HepG2 (cell line): ENCODE measurements around the gene RASL12. TPM values are rescaled to one million over a fixed set of nuclear protein-coding genes. Genes with fewer than 3 reads are reported as not detected.

Experiments
- ATF2 ChIP-seq: sonication (generic); formaldehyde crosslinking; IDR thresholded peaks from 2 replicates; pipeline ENCODE4 v1.4.0; 2020; ENCODE audit warnings: missing genetic modification reagents
- CCAR2 ChIP-seq: fragments of 200-400 bp; formaldehyde crosslinking; optimal IDR thresholded peaks from 2 replicates; pipeline ENCODE3; 2018; ENCODE audit warnings: low read depth, mild to moderate bottlenecking, low read length, moderate library complexity
- KDM1A ChIP-seq: IDR thresholded peaks from 2 replicates; pipeline ENCODE4 v1.6.1; 2016; ENCODE audit warnings: missing compliant biosample characterization
- MAZ ChIP-seq, 2 experiments: sonication (generic) in 1 of 2; formaldehyde crosslinking in 1 of 2; IDR thresholded peaks; 2 replicates each; pipeline versions ENCODE4 v1.5.0 to v1.6.1; 2012 to 2020; ENCODE audit warnings: low read depth in 2 of 2, mild to moderate bottlenecking in 2 of 2, borderline replicate concordance in 1 of 2, improper control_type of control experiment in 1 of 2, low read length in 1 of 2, missing genetic modification reagents in 1 of 2, moderate library complexity in 1 of 2
- MTF2 ChIP-seq: sonication (generic); formaldehyde crosslinking; IDR thresholded peaks from 2 replicates; pipeline ENCODE4 v1.5.0; 2020; ENCODE audit warnings: missing genetic modification reagents, borderline replicate concordance
- NFYC ChIP-seq: IDR thresholded peaks from 2 replicates; pipeline ENCODE4 v1.6.1; 2016; ENCODE audit warnings: missing genetic modification reagents, missing compliant biosample characterization
- POLR2AphosphoS5 ChIP-seq: IDR thresholded peaks from 2 replicates; pipeline ENCODE4 v1.6.1; 2012; ENCODE audit warnings: low read depth, low read length
- SMAD3 ChIP-seq: sonication (generic); formaldehyde crosslinking; IDR thresholded peaks from 2 replicates; pipeline ENCODE4 v1.4.0; 2020; ENCODE audit warnings: missing genetic modification reagents
- SP1 ChIP-seq, 2 experiments: fragments of 450-650 bp in 1 of 2; sonication (generic) in 1 of 2; formaldehyde crosslinking in 1 of 2; IDR thresholded peaks; 2 replicates each; pipeline versions ENCODE4 v1.4.0 to v1.6.1; 2016 to 2020; ENCODE audit warnings: missing genetic modification reagents in 1 of 2
- SRSF9 ChIP-seq: fragments of 200-400 bp; formaldehyde crosslinking; IDR thresholded peaks from 2 replicates; pipeline ENCODE4 v1.6.1; 2018; ENCODE audit warnings: borderline replicate concordance, mild to moderate bottlenecking, low read depth, low read length; ENCODE audit not compliant: insufficient read depth, poor library complexity, severe bottlenecking
- SYNCRIP ChIP-seq: fragments of 200-400 bp; formaldehyde crosslinking; IDR thresholded peaks from 2 replicates; pipeline ENCODE4 v1.6.1; 2018; ENCODE audit warnings: mild to moderate bottlenecking, low read depth, low read length; ENCODE audit not compliant: insufficient read depth
- ZNF275 ChIP-seq: sonication (generic); formaldehyde crosslinking; IDR thresholded peaks from 2 replicates; pipeline ENCODE4 v1.8.0; 2022; ENCODE audit warnings: missing genetic modification reagents, mild to moderate bottlenecking, inconsistent platforms, borderline replicate concordance
- ZNF431 ChIP-seq: sonication (generic); formaldehyde crosslinking; IDR thresholded peaks from 2 replicates; pipeline ENCODE4 v1.9.0; 2022; ENCODE audit warnings: missing genetic modification reagents, low read depth, mild to moderate bottlenecking, borderline replicate concordance
- ZNF460 ChIP-seq: sonication (generic); formaldehyde crosslinking; IDR thresholded peaks from 2 replicates; pipeline ENCODE4 v1.5.1; 2020; ENCODE audit warnings: missing genetic modification reagents, mild to moderate bottlenecking, borderline replicate concordance
- ZNF616 ChIP-seq: sonication (generic); formaldehyde crosslinking; IDR thresholded peaks from 2 replicates; pipeline ENCODE4 v1.5.0; 2020; ENCODE audit warnings: low read depth, mild to moderate bottlenecking, missing genetic modification reagents
- ZNF724P ChIP-seq: sonication (generic); formaldehyde crosslinking; IDR thresholded peaks from 2 replicates; pipeline ENCODE4 v1.8.0; 2022; ENCODE audit warnings: missing genetic modification reagents, borderline replicate concordance
- polyA plus RNA-seq, 8 experiments: library from polyadenylated mRNA; depleted of rRNA in 3 of 8; stranded (reverse) in 7 of 8; unstranded in 1 of 8; fragments of >200 nt; fragmentation: Illumina TruSeq in 4 of 8; extraction: Trizol in 4 of 8; gene quantifications; 2 replicates each; pipeline versions ENCODE4 v1.2.1 to v1.2.3, GENCODE V29; 2011 to 2016; ENCODE audit warnings: low read depth in 4 of 8, missing spikeins in 1 of 8, mixed read lengths in 1 of 8; ENCODE audit not compliant: insufficient read depth in 1 of 8
- total RNA-seq, 5 experiments: library from RNA; depleted of rRNA; stranded (reverse); fragments of >200 nt; fragmentation: Illumina TruSeq; extraction: Trizol; gene quantifications; 2 replicates each; pipeline ENCODE4 v1.2.3, GENCODE V29; 2016; ENCODE audit warnings: low read depth in 1 of 5
- TF ChIP-seq, protein P1 (sequence below): IDR thresholded peaks from 2 replicates; pipeline ENCODE4 v1.6.1; 2016; ENCODE audit warnings: mild to moderate bottlenecking
- TF ChIP-seq, protein P2 (sequence below): sonication (generic); formaldehyde crosslinking; IDR thresholded peaks from 2 replicates; pipeline ENCODE4 v1.9.0; 2021; ENCODE audit warnings: missing genetic modification reagents, borderline replicate concordance

RASL12 gene
- total and polyA plus RNA-seq, 2 of the 13 experiments (the other 11 are each of a cell fraction or from before 2014, with no cell fraction given): 0.16 to 0.55 TPM

GRCh38 chr15:65054333-65055200 is 13.2 kb downstream of the RASL12 start (continued):
- no peak for TF ChIP-seq SRSF9
- TF ChIP-seq ZNF431 (CRISPR knock-in tag): no peak
- TF ChIP-seq MTF2 (CRISPR knock-in tag): no peak
- no peak for TF ChIP-seq SP1 (IDR thresholded peaks at IDR 0.05)
- peak; percentile 24; the same call in 1 of the 2 replicates for TF ChIP-seq SP1 (CRISPR knock-in tag; IDR thresholded peaks at IDR 0.05)
- peak; percentile 73; the same call in 1 of the 2 replicates for TF ChIP-seq SMAD3 (CRISPR knock-in tag)
- peak; percentile 73; the same call in 1 of the 2 replicates for TF ChIP-seq ATF2 (CRISPR knock-in tag)
- TF ChIP-seq ZNF460 (CRISPR knock-in tag): no peak
- TF ChIP-seq, protein P1, sequence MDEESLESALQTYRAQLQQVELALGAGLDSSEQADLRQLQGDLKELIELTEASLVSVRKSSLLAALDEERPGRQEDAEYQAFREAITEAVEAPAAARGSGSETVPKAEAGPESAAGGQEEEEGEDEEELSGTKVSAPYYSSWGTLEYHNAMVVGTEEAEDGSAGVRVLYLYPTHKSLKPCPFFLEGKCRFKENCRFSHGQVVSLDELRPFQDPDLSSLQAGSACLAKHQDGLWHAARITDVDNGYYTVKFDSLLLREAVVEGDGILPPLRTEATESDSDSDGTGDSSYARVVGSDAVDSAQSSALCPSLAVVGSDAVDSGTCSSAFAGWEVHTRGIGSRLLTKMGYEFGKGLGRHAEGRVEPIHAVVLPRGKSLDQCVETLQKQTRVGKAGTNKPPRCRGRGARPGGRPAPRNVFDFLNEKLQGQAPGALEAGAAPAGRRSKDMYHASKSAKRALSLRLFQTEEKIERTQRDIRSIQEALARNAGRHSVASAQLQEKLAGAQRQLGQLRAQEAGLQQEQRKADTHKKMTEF (CRISPR knock-in tag): peak; percentile 48; the same call in 1 of the 2 replicates
- TF ChIP-seq ZNF724P (CRISPR knock-in tag): no peak
- no peak for TF ChIP-seq KDM1A (CRISPR knock-in tag)
- TF ChIP-seq ZNF616 (CRISPR knock-in tag): no peak
- TF ChIP-seq SYNCRIP: no peak
- TF ChIP-seq NFYC (CRISPR knock-in tag): 0 out of 2 replicates have a peak, but pooled peaks have one; percentile 26
- TF ChIP-seq POLR2AphosphoS5: no peak
- TF ChIP-seq MAZ (IDR thresholded peaks at IDR 0.05; ENCODE audit: borderline replicate concordance, low read depth, low read length): no peak
- TF ChIP-seq MAZ (CRISPR knock-in tag; IDR thresholded peaks at IDR 0.05; ENCODE audit: low read depth): no peak
- TF ChIP-seq CCAR2: no peak
- no peak for TF ChIP-seq ZNF275 (CRISPR knock-in tag)
- TF ChIP-seq, protein P2, sequence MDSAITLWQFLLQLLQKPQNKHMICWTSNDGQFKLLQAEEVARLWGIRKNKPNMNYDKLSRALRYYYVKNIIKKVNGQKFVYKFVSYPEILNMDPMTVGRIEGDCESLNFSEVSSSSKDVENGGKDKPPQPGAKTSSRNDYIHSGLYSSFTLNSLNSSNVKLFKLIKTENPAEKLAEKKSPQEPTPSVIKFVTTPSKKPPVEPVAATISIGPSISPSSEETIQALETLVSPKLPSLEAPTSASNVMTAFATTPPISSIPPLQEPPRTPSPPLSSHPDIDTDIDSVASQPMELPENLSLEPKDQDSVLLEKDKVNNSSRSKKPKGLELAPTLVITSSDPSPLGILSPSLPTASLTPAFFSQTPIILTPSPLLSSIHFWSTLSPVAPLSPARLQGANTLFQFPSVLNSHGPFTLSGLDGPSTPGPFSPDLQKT (CRISPR knock-in tag): no peak
